ENCODE data around the gene ARHGEF33. TPM values are rescaled to one million over a fixed set of nuclear protein-coding genes. Genes with fewer than 3 reads are reported as not detected.

The ARHGEF33 gene
- total and polyA plus RNA-seq, 3 donors from 2014 or later, result 5.9 to 16.7 (median 6.2) TPM

GRCh38 chr2:38966678-38967077 lies 77.0 kb downstream of the ARHGEF33 start:
- Histone ChIP-seq H3K4me1 (no peaks in the 10 kb centered on the region), H3K27ac (no peak overlapping the region), H3K9me3 (no peaks in the 10 kb centered on the region), H3K27me3 (no peaks in the 10 kb centered on the region), H3K4me3 (no peak overlapping the region), H3K36me3 (ENCODE audit: low read depth, missing control alignments) (no peaks in the 10 kb centered on the region)
- intact Hi-C loops (cut with DNase I; ENCODE audit: low total_unique reads), result no loop called here
- WGBS, 2 donors, result 64 to 78% methylated on average over 1 of the region's 1 CpG
- no peak for TF ChIP-seq POLR2A (IDR thresholded peaks at IDR 0.05)
- DNase-seq, result no peak

DNA sequence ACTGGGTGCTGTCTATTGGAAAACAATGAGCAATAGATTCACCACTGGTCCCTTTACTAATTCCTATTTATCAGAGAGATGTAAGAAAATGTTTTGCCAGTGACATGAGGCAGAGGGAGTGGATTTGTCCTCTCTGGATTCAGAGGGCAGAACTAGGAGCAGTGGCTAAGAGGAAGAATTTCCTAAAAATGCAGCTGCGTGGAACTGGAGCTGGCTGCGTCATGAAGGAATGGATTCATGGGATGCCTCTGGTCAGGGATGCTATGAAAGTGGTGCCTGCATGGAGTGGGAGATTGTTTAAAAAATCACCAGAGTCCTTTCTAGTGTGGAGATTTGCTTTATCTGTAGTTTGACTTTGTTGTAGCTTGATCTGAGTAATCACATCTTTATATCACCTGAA lies 78.3 kb downstream of the ARHGEF33 start:
- Histone ChIP-seq H3K36me3 (ENCODE audit: low read depth, missing control alignments) (no peaks in the 10 kb centered on the region), H3K9me3 (no peaks in the 10 kb centered on the region), H3K27me3 (no peaks in the 10 kb centered on the region), H3K27ac (no peak overlapping the region), H3K4me1 (no peaks in the 10 kb centered on the region), H3K4me3 (no peak overlapping the region)
- WGBS, 2 donors, result 92 to 100% methylated on average over 2 of the region's 2 CpGs
- DNase-seq, result no peak
- no peak for TF ChIP-seq POLR2A (IDR thresholded peaks at IDR 0.05)
- no peak for TF ChIP-seq CTCF (IDR thresholded peaks at IDR 0.05)
- intact Hi-C loops (cut with DNase I; ENCODE audit: low total_unique reads), result no loop called here

- intact Hi-C loops (cut with DNase I; ENCODE audit: low total_unique reads), result no loop called here
- Histone ChIP-seq H3K4me3 (no peak overlapping the region), H3K27ac (no peak overlapping the region), H3K4me1 (no peaks in the 10 kb centered on the region), H3K36me3 (ENCODE audit: low read depth, missing control alignments) (no peaks in the 10 kb centered on the region), H3K27me3 (no peaks in the 10 kb centered on the region), H3K9me3 (no peaks in the 10 kb centered on the region)
- TF ChIP-seq POLR2A (IDR thresholded peaks at IDR 0.05), result no peak
- TF ChIP-seq CTCF (IDR thresholded peaks at IDR 0.05), result no peak
- no peak for DNase-seq
- WGBS, 2 donors, result 96 to 99% methylated on average over 4 of the region's 4 CpGs
Observed at GRCh38 chr2:38971377-38971776, 81.7 kb downstream of the ARHGEF33 start.

DNA sequence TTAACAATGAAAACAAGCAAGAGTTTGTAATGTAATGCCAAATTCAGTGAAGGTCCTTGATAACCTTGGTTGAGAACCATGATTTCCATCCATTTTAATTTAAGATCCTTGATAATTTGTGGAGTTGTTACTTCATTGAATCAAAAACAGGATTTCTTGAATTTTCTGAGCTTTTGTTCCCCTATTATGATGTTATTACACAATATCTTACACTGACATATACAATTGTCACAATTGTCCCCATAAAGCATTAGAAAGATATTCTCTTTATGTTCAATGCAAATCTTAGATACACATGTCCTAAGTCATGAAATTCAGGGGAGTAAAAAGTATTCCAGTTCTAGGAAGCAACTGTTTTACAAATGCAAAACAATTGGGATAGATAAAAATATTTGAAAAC lies 83.6 kb downstream of the ARHGEF33 start:
- Histone ChIP-seq H3K27me3 (no peaks in the 10 kb centered on the region), H3K4me3 (no peak overlapping the region), H3K9me3 (no peaks in the 10 kb centered on the region), H3K27ac (no peak overlapping the region), H3K4me1 (no peaks in the 10 kb centered on the region), H3K36me3 (ENCODE audit: low read depth, missing control alignments) (no peaks in the 10 kb centered on the region)
- TF ChIP-seq CTCF (IDR thresholded peaks at IDR 0.05) (no peak), POLR2A (IDR thresholded peaks at IDR 0.05) (no peak)
- intact Hi-C loops (cut with DNase I; ENCODE audit: low total_unique reads), result no loop called here
- DNase-seq, result no peak

- Histone ChIP-seq H3K4me1 (no peaks in the 10 kb centered on the region), H3K36me3 (ENCODE audit: low read depth, missing control alignments) (no peaks in the 10 kb centered on the region), H3K27me3 (no peaks in the 10 kb centered on the region), H3K27ac (no peak overlapping the region), H3K4me3 (no peak overlapping the region), H3K9me3 (no peaks in the 10 kb centered on the region)
- DNase-seq, result no peak
- WGBS, 2 donors, result 58 to 63% methylated on average over 6 of the region's 6 CpGs
- intact Hi-C loops (cut with DNase I; ENCODE audit: low total_unique reads), result no loop called here
- TF ChIP-seq POLR2A (IDR thresholded peaks at IDR 0.05) (no peak), CTCF (IDR thresholded peaks at IDR 0.05) (no peak)
Observed at GRCh38 chr2:38975042-38975441, 85.4 kb downstream of the ARHGEF33 start.

Measured in testis (tissue), 3 donors.